Esophagus squamous epithelium (tissue), 5 donors: ENCODE measurements around the gene CHAMP1. TPM values are rescaled to one million over a fixed set of nuclear protein-coding genes. Genes with fewer than 3 reads are reported as not detected.

Experiments used
- DNase-seq: peaks from one replicate; lab custom pipeline; 2025; lab: John Stamatoyannopoulos, UW
- H3K27ac ChIP-seq, 4 donors: fragments of 200-600 bp; sonication (generic); one replicate each; pipeline ENCODE4 v1.5.1; 2016 to 2019; ENCODE audit warnings: mild to moderate bottlenecking in 1 of 4
- H3K27me3 ChIP-seq, 4 donors: fragments of 200-600 bp; sonication (generic); 1 replicate in 3 of 4; 2 replicates in 1 of 4; pipeline versions ENCODE4 v1.5.1 to v1.6.0; 2017 to 2021; ENCODE audit warnings: antibody characterized with exemption in 1 of 4
- H3K36me3 ChIP-seq, 3 donors: fragments of 200-600 bp; sonication (generic); one replicate each; pipeline ENCODE4 v1.5.1; 2016 to 2019
- H3K4me1 ChIP-seq, 3 donors: fragments of 200-600 bp; sonication (generic); one replicate each; pipeline ENCODE4 v1.5.1; 2017 to 2019
- H3K4me3 ChIP-seq, 4 donors: fragments of 200-600 bp; sonication (generic); 1 replicate in 3 of 4; 2 replicates in 1 of 4; pipeline ENCODE4 v1.5.1; 2016 to 2019; ENCODE audit warnings: mild to moderate bottlenecking in 2 of 4, moderate library complexity in 1 of 4
- H3K9me3 ChIP-seq, 3 donors: fragments of 200-600 bp; sonication (generic); one replicate each; pipeline ENCODE4 v1.5.1; 2016 to 2019
- CTCF ChIP-seq, 6 experiments: fragments of 450-650 bp in 4 of 6; fragments of 200-600 bp in 2 of 6; sonication (generic) in 2 of 6; IDR thresholded peaks; one replicate each; pipeline ENCODE4 v1.5.1; 2016 to 2019; ENCODE audit warnings: antibody characterized with exemption in 6 of 6, mild to moderate bottlenecking in 4 of 6, moderate library complexity in 4 of 6
- POLR2A ChIP-seq, 4 donors: fragments of 450-650 bp; IDR thresholded peaks; one replicate each; pipeline ENCODE4 v1.6.1; 2017; ENCODE audit warnings: antibody characterized with exemption in 4 of 4, mild to moderate bottlenecking in 4 of 4, moderate library complexity in 3 of 4
- WGBS, 2 donors: methylation state at CpG; one replicate each; pipeline ENCODE4 v1.1.5; 2018; 5-methylcytosine and 5-hydroxymethylcytosine counted together
- intact Hi-C: fragments of 100-400 bp; cut with DNase I; formaldehyde crosslinking; loops from one replicate; pipeline ENCODE4 v1.15.0; 2022
- total RNA-seq, 4 donors: library from RNA; depleted of rRNA; stranded (reverse); fragments of >200 nt; gene quantifications; one replicate each; pipeline ENCODE4 v1.1.0, GENCODE V29; 2016
- donor health status: DM: yes; HTN: yes; CAD: no.

CHAMP1 gene
- total RNA-seq, 4 donors from 2014 or later = 7.8 to 16.8 (median 9.8) TPM

GRCh38 chr13:114281351-114282040, 32.8 kb upstream of the CHAMP1 start, which contains the start of gene UPF3A:
Gene UPF3A, plus strand, starts transcription at chr13:114281601. Its CDS starts 39 bp downstream, at chr13:114281640.
- Histone ChIP-seq H3K4me3 (peak within 1 kb of the TSS; percentile 69 to 95 (median 80)), H3K9me3 (no peaks in the 10 kb centered on the region), H3K36me3 (peaks cover 0 to 36% (median 2%) of the 10 kb centered on the region in 3 donors), H3K27me3 (no peaks in the 10 kb centered on the region), H3K4me1 (peaks cover 2 to 44% (median 12%) of the 10 kb centered on the region in 3 donors), H3K27ac (peak within 1 kb of the TSS; percentile 97 to 99 (median 98))
- peak; percentile 75 for DNase-seq
- TF ChIP-seq CTCF (IDR thresholded peaks at IDR 0.05) = no peak
- peak in 2 of 4 donors; percentile 83 to 85 for TF ChIP-seq POLR2A (IDR thresholded peaks at IDR 0.05)
- intact Hi-C loops = no loop called here
- WGBS, 2 donors = 0% methylated on average over 1 to 6 of the region's 89 CpGs

GRCh38 chr13:114282041-114282670, 32.1 kb upstream of the CHAMP1 start:
- Histone ChIP-seq H3K4me3 (peak overlapping the region; percentile 69 to 95 (median 80)), H3K27me3 (no peaks in the 10 kb centered on the region), H3K9me3 (no peaks in the 10 kb centered on the region), H3K36me3 (peaks cover 5 to 38% (median 5%) of the 10 kb centered on the region in 3 donors), H3K4me1 (peaks cover 2 to 44% (median 12%) of the 10 kb centered on the region in 3 donors), H3K27ac (peak overlapping the region; percentile 97 to 99 (median 98))
- WGBS, 2 donors = 0% methylated on average over 19 to 23 of the region's 50 CpGs
- no peak for DNase-seq
- peak in 2 of 4 donors; percentile 25 to 58 for TF ChIP-seq POLR2A (IDR thresholded peaks at IDR 0.05)
- TF ChIP-seq CTCF (IDR thresholded peaks at IDR 0.05) = no peak
- intact Hi-C loops = no loop called here

GRCh38 chr13:114283576-114283975, 30.7 kb upstream of the CHAMP1 start:
- no peaks in the 10 kb centered on the region for H3K9me3 ChIP-seq
- WGBS, 2 donors = 71 to 77% methylated on average over 3 of the region's 3 CpGs
- DNase-seq = no peak
- no peaks in the 10 kb centered on the region for H3K27me3 ChIP-seq
- no peak overlapping the region for H3K4me3 ChIP-seq
- intact Hi-C loops = no loop called here
- H3K36me3 ChIP-seq = peaks cover 13 to 45% (median 16%) of the 10 kb centered on the region in 3 donors
- H3K27ac ChIP-seq = peak overlapping the region in 1 of 4 donors; percentile 13
- no peak for TF ChIP-seq POLR2A (IDR thresholded peaks at IDR 0.05)
- TF ChIP-seq CTCF (IDR thresholded peaks at IDR 0.05) = no peak
- peaks cover 2 to 44% (median 12%) of the 10 kb centered on the region in 3 donors for H3K4me1 ChIP-seq

- Histone ChIP-seq H3K27ac (peak overlapping the region in 1 of 4 donors; percentile 23), H3K4me3 (no peak overlapping the region), H3K4me1 (peaks cover 2 to 44% (median 12%) of the 10 kb centered on the region in 3 donors), H3K9me3 (no peaks in the 10 kb centered on the region), H3K27me3 (no peaks in the 10 kb centered on the region), H3K36me3 (peaks cover 13 to 56% (median 18%) of the 10 kb centered on the region in 3 donors)
- no peak for DNase-seq
- TF ChIP-seq CTCF (IDR thresholded peaks at IDR 0.05) (no peak), POLR2A (IDR thresholded peaks at IDR 0.05) (no peak)
- 94% methylated on average over 8 of the region's 8 CpGs for WGBS, 2 donors
- intact Hi-C loops = no loop called here
These were observed 29.6 kb upstream of the CHAMP1 start for GRCh38 chr13:114284680-114285079.
